ENCODE data around the gene SLC41A2.

SLC41A2 gene

DNA sequence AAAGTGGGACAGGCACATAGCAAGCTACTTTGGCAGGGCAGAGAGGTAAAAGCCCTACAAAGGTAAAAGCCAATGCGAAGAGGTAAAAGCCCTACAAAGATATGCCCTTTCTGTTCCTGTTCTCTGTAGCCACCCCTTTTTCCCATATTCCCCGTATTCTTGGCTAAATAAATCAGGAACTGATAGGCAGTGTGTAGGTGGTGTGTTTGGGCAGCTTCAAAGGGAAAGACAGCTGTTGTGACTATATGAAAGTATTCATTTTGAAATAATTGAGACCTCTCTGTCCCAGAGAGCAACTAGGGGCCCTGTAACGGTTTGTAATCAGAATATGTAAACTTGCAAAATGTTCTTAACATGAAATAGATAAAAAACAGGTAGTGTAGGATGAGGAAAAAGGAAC, 11.3 kb upstream of the SLC41A2 start:
- no peak overlapping the region for H3K4me3 ChIP-seq
- no peaks in the 10 kb centered on the region for H4K20me1 ChIP-seq
- H3K9ac ChIP-seq: no peak overlapping the region
- H3K27me3 ChIP-seq: no peaks in the 10 kb centered on the region
- H3K9me3 ChIP-seq (replicated peaks in 1 of 11): no peaks in the 10 kb centered on the region; a peak in 1 of 22 replicates
- H3K36me3 ChIP-seq: no peaks in the 10 kb centered on the region
- H3K4me1 ChIP-seq: peaks cover 0 to 17% (median 4%) of the 10 kb centered on the region in 10 experiments; a peak in 11 of 20 replicates
- no peak for TF ChIP-seq Cebpa-rat (IDR thresholded peaks at IDR 0.05)
- H3K27ac ChIP-seq: no peak overlapping the region
- H3K4me2 ChIP-seq: no peak overlapping the region; a peak in 1 of 22 replicates

DNA sequence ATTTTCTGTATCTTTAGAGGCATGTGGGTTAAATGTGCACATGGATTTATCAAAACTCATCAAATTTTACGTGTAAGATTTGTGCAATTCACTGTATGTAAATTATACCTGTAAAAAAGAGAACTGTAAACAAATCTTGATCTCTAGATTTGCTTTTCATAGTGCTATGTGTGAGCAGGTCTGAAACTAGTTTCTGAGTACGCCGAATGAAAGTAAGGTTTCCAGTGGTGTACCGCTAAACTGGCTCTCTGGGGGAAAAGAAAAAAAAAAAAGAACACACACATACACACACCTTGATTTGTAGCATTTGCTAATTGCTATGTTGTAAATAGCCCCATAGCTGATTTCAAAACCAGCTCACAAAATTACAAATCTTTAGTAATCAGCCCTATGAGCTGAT, 8.6 kb upstream of the SLC41A2 start:
- no peaks in the 10 kb centered on the region for H3K36me3 ChIP-seq
- H4K20me1 ChIP-seq: no peaks in the 10 kb centered on the region
- no peak overlapping the region for H3K4me3 ChIP-seq
- no peaks in the 10 kb centered on the region for H3K27me3 ChIP-seq
- H3K4me1 ChIP-seq: peaks cover 0 to 12% (median 0%) of the 10 kb centered on the region in 10 experiments; a peak in 6 of 20 replicates
- 0 out of 22 replicates have a peak overlapping the region, but pooled peaks of 1 of the 11 experiments have one; percentile 32 for H3K4me2 ChIP-seq
- no peak for TF ChIP-seq Cebpa-rat (IDR thresholded peaks at IDR 0.05)
- no peak overlapping the region for H3K9ac ChIP-seq
- no peak overlapping the region for H3K27ac ChIP-seq
- no peaks in the 10 kb centered on the region; a peak in 1 of 22 replicates for H3K9me3 ChIP-seq (replicated peaks in 1 of 11)

DNA sequence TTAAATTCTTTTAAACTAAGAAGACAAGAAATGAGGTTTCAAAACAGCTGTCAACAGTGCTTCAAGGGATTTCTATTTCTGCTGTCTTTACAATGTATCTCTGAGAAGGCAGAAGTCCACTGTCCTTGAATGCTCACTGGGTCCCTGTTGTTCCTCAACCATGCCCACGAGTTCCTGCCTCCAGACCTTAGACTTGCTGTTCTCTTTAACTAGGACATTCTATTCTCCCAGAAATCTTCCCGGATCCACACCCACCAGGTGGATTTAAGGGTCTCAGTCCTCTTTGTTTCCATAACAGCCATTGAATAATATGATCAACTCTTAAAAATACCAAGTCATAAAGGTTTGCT, 6.7 kb upstream of the SLC41A2 start:
- Histone ChIP-seq H3K36me3 (no peaks in the 10 kb centered on the region), H3K9ac (no peak overlapping the region), H3K9me3 (replicated peaks in 1 of 11) (no peaks in the 10 kb centered on the region; a peak in 1 of 22 replicates), H3K27me3 (no peaks in the 10 kb centered on the region), H3K27ac (no peak overlapping the region), H3K4me1 (peaks cover 0 to 15% (median 0%) of the 10 kb centered on the region in 10 experiments; a peak in 6 of 20 replicates), H3K4me3 (no peak overlapping the region), H3K4me2 (no peak overlapping the region), H4K20me1 (no peaks in the 10 kb centered on the region)
- no peak for TF ChIP-seq Cebpa-rat (IDR thresholded peaks at IDR 0.05)

DNA sequence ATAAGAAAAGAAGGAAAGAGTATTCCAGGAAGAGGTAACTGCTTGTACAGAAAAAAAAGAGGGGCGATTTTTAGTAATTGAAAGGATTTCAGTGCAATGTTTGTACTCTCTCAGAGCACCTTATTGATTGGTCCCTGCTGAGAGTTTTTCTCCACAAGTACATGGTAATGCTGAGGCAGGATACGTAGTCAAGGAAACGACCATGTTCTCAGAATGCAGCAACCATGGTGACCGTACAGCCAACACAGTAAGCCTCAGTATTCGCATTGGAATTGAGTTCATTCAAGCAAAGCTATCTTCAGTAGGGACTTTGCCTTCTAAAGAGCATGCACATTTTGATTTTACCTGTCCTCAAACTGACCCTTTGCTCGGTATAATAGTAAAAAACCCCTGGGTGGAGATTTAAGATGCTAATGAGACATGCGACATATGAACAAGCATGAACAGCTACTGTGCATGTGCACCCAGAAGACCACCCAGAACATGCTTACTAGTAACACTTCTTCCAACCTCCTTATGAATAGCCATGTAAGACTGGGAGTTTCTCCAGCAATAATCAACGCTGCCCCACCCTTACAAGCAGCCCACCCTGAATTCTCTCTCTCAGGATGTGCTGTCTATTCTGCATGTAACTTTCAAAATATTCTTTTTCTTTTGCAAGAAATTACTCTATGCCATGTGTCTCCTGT, 6.2 kb upstream of the SLC41A2 start:
- peaks cover 0 to 18% (median 2%) of the 10 kb centered on the region in 10 experiments; a peak in 11 of 20 replicates for H3K4me1 ChIP-seq
- no peaks in the 10 kb centered on the region; a peak in 1 of 22 replicates for H3K9me3 ChIP-seq (replicated peaks in 1 of 11)
- H3K27ac ChIP-seq: no peak overlapping the region
- no peak overlapping the region for H3K9ac ChIP-seq
- H3K36me3 ChIP-seq: no peaks in the 10 kb centered on the region
- no peaks in the 10 kb centered on the region for H4K20me1 ChIP-seq
- H3K4me3 ChIP-seq: no peak overlapping the region
- H3K27me3 ChIP-seq: peaks cover 0 to under 1% (median 0%) of the 10 kb centered on the region in 11 experiments; a peak in 1 of 22 replicates
- no peak for TF ChIP-seq Cebpa-rat (IDR thresholded peaks at IDR 0.05)
- no peak overlapping the region for H3K4me2 ChIP-seq

DNA sequence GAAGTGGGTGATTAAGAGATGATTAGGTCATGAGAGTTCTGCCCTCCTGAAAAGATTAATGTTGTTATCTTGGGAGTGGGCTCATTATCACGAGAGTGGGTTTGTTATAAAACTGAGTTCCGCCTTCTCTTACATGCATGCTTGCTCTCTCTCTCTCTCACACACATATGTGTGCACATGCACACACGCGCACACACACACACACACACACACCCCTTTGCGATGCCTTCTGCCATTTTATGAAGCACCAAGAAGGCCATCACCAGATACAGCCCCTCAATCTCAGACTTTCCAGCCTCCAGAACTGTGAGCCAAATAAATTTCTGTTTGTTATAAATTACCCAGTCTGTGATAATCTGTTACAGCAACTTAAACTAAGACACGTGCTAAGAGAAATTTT, 5.7 kb upstream of the SLC41A2 start:
- peaks cover 0 to 6% (median 0%) of the 10 kb centered on the region in 11 experiments; a peak in 6 of 22 replicates for H3K27me3 ChIP-seq
- H3K9me3 ChIP-seq (replicated peaks in 1 of 11): no peaks in the 10 kb centered on the region; a peak in 1 of 22 replicates
- no peak overlapping the region for H3K27ac ChIP-seq
- H3K4me3 ChIP-seq: no peak overlapping the region
- no peak overlapping the region for H3K4me2 ChIP-seq
- H3K36me3 ChIP-seq: no peaks in the 10 kb centered on the region
- H3K4me1 ChIP-seq: peaks cover 4 to 20% (median 8%) of the 10 kb centered on the region in 10 experiments; a peak in 17 of 20 replicates
- no peak overlapping the region for H3K9ac ChIP-seq
- TF ChIP-seq Cebpa-rat (IDR thresholded peaks at IDR 0.05): no peak
- H4K20me1 ChIP-seq: no peaks in the 10 kb centered on the region

DNA sequence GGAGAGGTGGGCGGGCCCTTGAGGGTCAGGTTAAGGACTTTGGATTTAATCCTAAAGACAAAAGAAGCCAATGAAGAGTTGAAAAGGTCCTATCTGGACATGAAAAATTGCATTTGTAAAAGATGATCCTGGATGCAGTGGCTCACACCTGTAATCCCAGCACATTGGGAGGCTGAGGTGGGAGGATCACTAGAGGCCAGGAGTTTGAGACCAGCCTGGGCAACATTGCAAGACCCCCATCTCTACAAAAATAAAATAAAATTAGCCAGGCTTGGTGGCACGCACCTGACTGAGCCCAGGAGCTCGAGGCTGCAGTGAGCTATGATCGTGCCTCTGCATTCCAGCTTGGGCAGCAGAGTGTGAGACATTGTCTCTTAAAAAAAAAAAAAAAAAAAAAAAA, 2.4 kb upstream of the SLC41A2 start:
- no peaks in the 10 kb centered on the region for H3K36me3 ChIP-seq
- no peak overlapping the region for H3K27ac ChIP-seq
- peaks cover 8 to 26% (median 14%) of the 10 kb centered on the region in 10 experiments; a peak in 19 of 20 replicates for H3K4me1 ChIP-seq
- H3K9me3 ChIP-seq (replicated peaks in 1 of 11): no peaks in the 10 kb centered on the region
- H3K27me3 ChIP-seq: peaks cover 11 to 34% (median 24%) of the 10 kb centered on the region in 11 experiments
- no peak overlapping the region for H3K4me2 ChIP-seq
- H3K9ac ChIP-seq: no peak overlapping the region
- TF ChIP-seq Cebpa-rat (IDR thresholded peaks at IDR 0.05): no peak
- H3K4me3 ChIP-seq: no peak overlapping the region
- H4K20me1 ChIP-seq: no peaks in the 10 kb centered on the region

DNA sequence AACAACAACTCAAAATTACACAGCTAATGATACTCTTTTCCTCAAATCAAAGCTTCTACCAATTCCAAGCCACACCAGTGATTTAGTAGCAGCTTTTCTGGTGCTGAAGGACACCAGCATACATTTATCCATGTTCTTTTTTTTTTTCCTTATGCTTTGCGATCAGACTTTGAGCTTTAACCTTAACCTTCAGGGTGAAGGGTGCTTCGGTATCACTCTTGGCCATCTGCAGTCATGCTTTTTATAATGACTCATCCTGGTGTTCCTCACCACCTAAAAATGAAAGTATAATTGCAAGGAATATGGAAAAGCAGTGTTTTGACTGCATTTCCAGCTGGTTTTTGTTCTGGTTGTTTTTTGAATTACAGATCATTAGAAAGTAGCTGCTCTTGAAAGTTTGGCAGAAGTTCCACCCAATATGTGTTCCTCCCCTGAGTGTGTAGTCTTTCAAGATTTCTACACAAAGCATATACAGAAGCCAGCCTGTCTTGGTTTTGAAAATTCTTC, 1.3 kb upstream of the SLC41A2 start:
- no peak for TF ChIP-seq Cebpa-rat (IDR thresholded peaks at IDR 0.05)
- Histone ChIP-seq H3K4me1 (peaks cover 8 to 26% (median 14%) of the 10 kb centered on the region in 10 experiments; a peak in 19 of 20 replicates), H3K4me3 (no peak overlapping the region), H3K27ac (no peak overlapping the region), H3K9me3 (replicated peaks in 1 of 11) (no peaks in the 10 kb centered on the region), H3K36me3 (no peaks in the 10 kb centered on the region), H3K9ac (no peak overlapping the region), H3K4me2 (peak overlapping the region; percentile 82 to 98 (median 96)), H3K27me3 (peaks cover 11 to 38% (median 24%) of the 10 kb centered on the region in 11 experiments), H4K20me1 (no peaks in the 10 kb centered on the region)

DNA sequence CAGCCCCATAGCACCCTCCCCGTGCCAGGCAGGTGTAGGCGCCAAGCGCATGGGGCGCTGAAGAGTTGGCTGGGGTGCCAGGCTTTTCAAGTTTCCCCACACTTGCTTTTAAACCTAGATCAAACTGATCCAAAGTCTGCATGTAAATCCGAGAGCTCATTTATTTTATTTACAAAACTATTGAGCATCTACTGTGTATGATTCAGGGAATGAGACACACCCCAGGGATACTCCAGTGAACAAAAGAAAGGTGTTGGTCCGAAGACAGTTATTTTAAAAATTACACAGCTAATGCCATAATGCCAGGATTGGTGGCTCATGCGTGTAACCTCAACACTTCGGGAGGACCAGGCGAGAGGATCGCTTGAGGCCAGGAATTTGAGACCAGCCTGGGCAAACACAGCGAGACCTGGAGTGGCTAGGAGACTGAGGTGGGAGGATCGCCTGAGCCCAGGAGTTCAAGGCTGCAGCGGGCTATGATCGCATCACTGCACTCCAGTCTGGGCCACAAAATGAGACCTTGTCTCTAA, 780 bp upstream of the SLC41A2 start:
- no peak for TF ChIP-seq Cebpa-rat (IDR thresholded peaks at IDR 0.05)
- Histone ChIP-seq H3K9ac (peak overlapping the region; percentile 67 to 87 (median 80); a peak in 21 of 22 replicates), H3K9me3 (replicated peaks in 1 of 11) (no peaks in the 10 kb centered on the region), H3K4me1 (peaks cover 8 to 26% (median 14%) of the 10 kb centered on the region in 10 experiments; a peak in 19 of 20 replicates), H4K20me1 (no peaks in the 10 kb centered on the region), H3K4me2 (peak overlapping the region; percentile 82 to 98 (median 96)), H3K4me3 (peak overlapping the region; percentile 66 to 91 (median 76)), H3K36me3 (no peaks in the 10 kb centered on the region), H3K27me3 (peaks cover 11 to 38% (median 24%) of the 10 kb centered on the region in 11 experiments), H3K27ac (peak overlapping the region in 10 of 11 experiments; percentile 52 to 83 (median 68); a peak in 13 of 22 replicates)

DNA sequence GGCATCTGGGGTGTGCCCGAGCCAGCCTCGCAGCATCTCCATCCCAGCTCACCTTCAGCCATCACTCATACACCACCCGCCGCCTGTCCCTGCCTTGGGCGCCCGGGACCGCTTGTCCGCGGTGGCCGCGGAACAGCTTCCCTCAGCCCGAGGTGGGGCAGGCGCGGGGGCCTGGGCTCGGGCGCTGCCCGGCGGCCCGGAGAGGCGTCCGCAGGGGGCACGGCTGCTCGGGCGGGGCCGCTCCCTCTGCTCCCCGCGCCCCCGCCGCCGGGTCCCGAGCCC, 430 bp downstream of the SLC41A2 start:
- H3K4me3 ChIP-seq: peak overlapping the region; percentile 66 to 91 (median 76)
- no peak for TF ChIP-seq Cebpa-rat (IDR thresholded peaks at IDR 0.05)
- no peaks in the 10 kb centered on the region for H3K36me3 ChIP-seq
- no peaks in the 10 kb centered on the region for H3K9me3 ChIP-seq (replicated peaks in 1 of 11)
- H4K20me1 ChIP-seq: no peaks in the 10 kb centered on the region
- peak overlapping the region in 5 of 11 experiments; percentile 18 to 83 (median 80); a peak in 7 of 22 replicates for H3K27ac ChIP-seq
- peak overlapping the region; percentile 67 to 87 (median 80) for H3K9ac ChIP-seq
- H3K4me1 ChIP-seq: peaks cover 8 to 26% (median 14%) of the 10 kb centered on the region in 10 experiments; a peak in 19 of 20 replicates
- H3K27me3 ChIP-seq: peaks cover 11 to 41% (median 24%) of the 10 kb centered on the region in 11 experiments
- H3K4me2 ChIP-seq: peak overlapping the region; percentile 82 to 98 (median 96)

Data from BLaER1 treated with 17β-estradiol and CSF1 and Interleukin-3, amounts not matched to agents 10 nM and 100 nM (cell line).